Measurements from ENCODE around the gene C4orf46.
"Not testable (repeated sequence)": the region's sequence is repeated elsewhere in the genome, so short reads cannot be mapped to it uniquely, and the experiment has no call there.

The C4orf46 gene

GRCh38 chr4:158671665-158671914 lies at the start of gene C4orf46:
TSS of gene C4orf46 (minus strand) at chr4:158671887. CDS start at chr4:158671801, 86 bp downstream.
- peak within 1 kb of the TSS; percentile 92 for H3K27ac ChIP-seq (ENCODE audit: low read depth, low read length)

GRCh38 chr4:158715802-158716201 lies 44.1 kb upstream of the C4orf46 start:
- H3K9me3 ChIP-seq (ENCODE audit: control insufficient read depth, insufficient read depth, low read length): no peaks in the 10 kb centered on the region
- H3K27ac ChIP-seq (ENCODE audit: low read depth, low read length): no peak overlapping the region
- no peaks in the 10 kb centered on the region for H3K4me1 ChIP-seq (ENCODE audit: control insufficient read depth, insufficient read depth, low read length)
- peaks cover 94% of the 10 kb centered on the region for H3K36me3 ChIP-seq (ENCODE audit: control insufficient read depth, insufficient read depth, low read length)
- H3K27me3 ChIP-seq (ENCODE audit: control insufficient read depth, insufficient read depth, low read length): no peaks in the 10 kb centered on the region
- H3K9ac ChIP-seq (ENCODE audit: low read depth, low read length): no peak overlapping the region
- H3K4me3 ChIP-seq (ENCODE audit: low read depth, low read length): no peak overlapping the region

More at GRCh38 chr4:158671665-158671914, at the start of gene C4orf46:
- no peaks in the 10 kb centered on the region for H3K9me3 ChIP-seq (ENCODE audit: control insufficient read depth, insufficient read depth, low read length)
- H3K4me1 ChIP-seq (ENCODE audit: control insufficient read depth, insufficient read depth, low read length): no peaks in the 10 kb centered on the region
- H3K4me3 ChIP-seq (ENCODE audit: low read depth, low read length): peak within 1 kb of the TSS; percentile 81
- H3K9ac ChIP-seq (ENCODE audit: low read depth, low read length): peak within 1 kb of the TSS; percentile 89
- no peaks in the 10 kb centered on the region for H3K27me3 ChIP-seq (ENCODE audit: control insufficient read depth, insufficient read depth, low read length)
- peaks cover 22% of the 10 kb centered on the region for H3K36me3 ChIP-seq (ENCODE audit: control insufficient read depth, insufficient read depth, low read length)

- Histone ChIP-seq H3K4me3 (ENCODE audit: low read depth, low read length) (no peak overlapping the region), H3K36me3 (ENCODE audit: control insufficient read depth, insufficient read depth, low read length) (peaks cover 96% of the 10 kb centered on the region), H3K9ac (ENCODE audit: low read depth, low read length) (no peak overlapping the region), H3K9me3 (ENCODE audit: control insufficient read depth, insufficient read depth, low read length) (no peaks in the 10 kb centered on the region), H3K27ac (ENCODE audit: low read depth, low read length) (no peak overlapping the region), H3K4me1 (ENCODE audit: control insufficient read depth, insufficient read depth, low read length) (no peaks in the 10 kb centered on the region), H3K27me3 (ENCODE audit: control insufficient read depth, insufficient read depth, low read length) (no peaks in the 10 kb centered on the region)
Measured at GRCh38 chr4:158714937-158715336, 43.2 kb upstream of the C4orf46 start.

GRCh38 chr4:158712622-158713021 lies 40.9 kb upstream of the C4orf46 start:
- H3K27ac ChIP-seq (ENCODE audit: low read depth, low read length); H3K9ac ChIP-seq (ENCODE audit: low read depth, low read length); H3K27me3 ChIP-seq (ENCODE audit: control insufficient read depth, insufficient read depth, low read length); H3K4me3 ChIP-seq (ENCODE audit: low read depth, low read length); H3K4me1 ChIP-seq (ENCODE audit: control insufficient read depth, insufficient read depth, low read length); H3K9me3 ChIP-seq (ENCODE audit: control insufficient read depth, insufficient read depth, low read length): not testable (repeated sequence)
- peaks cover 95% of the 10 kb centered on the region for H3K36me3 ChIP-seq (ENCODE audit: control insufficient read depth, insufficient read depth, low read length)

- Histone ChIP-seq H3K4me1 (ENCODE audit: control insufficient read depth, insufficient read depth, low read length) (no peaks in the 10 kb centered on the region), H3K9ac (ENCODE audit: low read depth, low read length) (no peak overlapping the region), H3K36me3 (ENCODE audit: control insufficient read depth, insufficient read depth, low read length) (peaks cover 92% of the 10 kb centered on the region), H3K27ac (ENCODE audit: low read depth, low read length) (no peak overlapping the region), H3K9me3 (ENCODE audit: control insufficient read depth, insufficient read depth, low read length) (no peaks in the 10 kb centered on the region), H3K4me3 (ENCODE audit: low read depth, low read length) (no peak overlapping the region), H3K27me3 (ENCODE audit: control insufficient read depth, insufficient read depth, low read length) (no peaks in the 10 kb centered on the region)
Measured at GRCh38 chr4:158710814-158711213, 39.1 kb upstream of the C4orf46 start.

- no peak overlapping the region for H3K27ac ChIP-seq (ENCODE audit: low read depth, low read length)
- no peaks in the 10 kb centered on the region for H3K9me3 ChIP-seq (ENCODE audit: control insufficient read depth, insufficient read depth, low read length)
- H3K9ac ChIP-seq (ENCODE audit: low read depth, low read length): no peak overlapping the region
- H3K27me3 ChIP-seq (ENCODE audit: control insufficient read depth, insufficient read depth, low read length): no peaks in the 10 kb centered on the region
- no peak overlapping the region for H3K4me3 ChIP-seq (ENCODE audit: low read depth, low read length)
- H3K4me1 ChIP-seq (ENCODE audit: control insufficient read depth, insufficient read depth, low read length): no peaks in the 10 kb centered on the region
- H3K36me3 ChIP-seq (ENCODE audit: control insufficient read depth, insufficient read depth, low read length): peaks cover 37% of the 10 kb centered on the region
Measured at GRCh38 chr4:158704274-158704673, 32.6 kb upstream of the C4orf46 start.

GRCh38 chr4:158688813-158689212 lies 17.1 kb upstream of the C4orf46 start:
- Histone ChIP-seq H3K27me3 (ENCODE audit: control insufficient read depth, insufficient read depth, low read length) (no peaks in the 10 kb centered on the region), H3K27ac (ENCODE audit: low read depth, low read length) (peak overlapping the region; percentile 28), H3K9me3 (ENCODE audit: control insufficient read depth, insufficient read depth, low read length) (no peaks in the 10 kb centered on the region), H3K4me1 (ENCODE audit: control insufficient read depth, insufficient read depth, low read length) (peaks cover 8% of the 10 kb centered on the region; the same call in 1 of the 2 replicates), H3K9ac (ENCODE audit: low read depth, low read length) (no peak overlapping the region), H3K36me3 (ENCODE audit: control insufficient read depth, insufficient read depth, low read length) (no peaks in the 10 kb centered on the region), H3K4me3 (ENCODE audit: low read depth, low read length) (no peak overlapping the region)

GRCh38 chr4:158682066-158682465 lies 10.4 kb upstream of the C4orf46 start:
- H3K27me3 ChIP-seq (ENCODE audit: control insufficient read depth, insufficient read depth, low read length): no peaks in the 10 kb centered on the region
- no peak overlapping the region for H3K9ac ChIP-seq (ENCODE audit: low read depth, low read length)
- no peaks in the 10 kb centered on the region for H3K9me3 ChIP-seq (ENCODE audit: control insufficient read depth, insufficient read depth, low read length)
- H3K4me3 ChIP-seq (ENCODE audit: low read depth, low read length): no peak overlapping the region
- peaks cover 4% of the 10 kb centered on the region; the same call in 1 of the 2 replicates for H3K36me3 ChIP-seq (ENCODE audit: control insufficient read depth, insufficient read depth, low read length)
- peaks cover 4% of the 10 kb centered on the region; the same call in 1 of the 2 replicates for H3K4me1 ChIP-seq (ENCODE audit: control insufficient read depth, insufficient read depth, low read length)
- H3K27ac ChIP-seq (ENCODE audit: low read depth, low read length): no peak overlapping the region

GRCh38 chr4:158681629-158682028 lies 9.9 kb upstream of the C4orf46 start:
- no peak overlapping the region for H3K9ac ChIP-seq (ENCODE audit: low read depth, low read length)
- peaks cover 4% of the 10 kb centered on the region; the same call in 1 of the 2 replicates for H3K4me1 ChIP-seq (ENCODE audit: control insufficient read depth, insufficient read depth, low read length)
- no peak overlapping the region for H3K4me3 ChIP-seq (ENCODE audit: low read depth, low read length)
- no peaks in the 10 kb centered on the region for H3K27me3 ChIP-seq (ENCODE audit: control insufficient read depth, insufficient read depth, low read length)
- no peak overlapping the region for H3K27ac ChIP-seq (ENCODE audit: low read depth, low read length)
- no peaks in the 10 kb centered on the region for H3K9me3 ChIP-seq (ENCODE audit: control insufficient read depth, insufficient read depth, low read length)
- H3K36me3 ChIP-seq (ENCODE audit: control insufficient read depth, insufficient read depth, low read length): peaks cover 4% of the 10 kb centered on the region; the same call in 1 of the 2 replicates

GRCh38 chr4:158678767-158679166 lies 7.1 kb upstream of the C4orf46 start:
- Histone ChIP-seq H3K4me1 (ENCODE audit: control insufficient read depth, insufficient read depth, low read length) (peaks cover 4% of the 10 kb centered on the region; the same call in 1 of the 2 replicates), H3K27me3 (ENCODE audit: control insufficient read depth, insufficient read depth, low read length) (no peaks in the 10 kb centered on the region), H3K9me3 (ENCODE audit: control insufficient read depth, insufficient read depth, low read length) (no peaks in the 10 kb centered on the region), H3K9ac (ENCODE audit: low read depth, low read length) (no peak overlapping the region), H3K27ac (ENCODE audit: low read depth, low read length) (no peak overlapping the region), H3K36me3 (ENCODE audit: control insufficient read depth, insufficient read depth, low read length) (peaks cover 4% of the 10 kb centered on the region; the same call in 1 of the 2 replicates), H3K4me3 (ENCODE audit: low read depth, low read length) (no peak overlapping the region)

GRCh38 chr4:158676076-158676475 lies 4.4 kb upstream of the C4orf46 start:
- Histone ChIP-seq H3K36me3 (ENCODE audit: control insufficient read depth, insufficient read depth, low read length) (no peaks in the 10 kb centered on the region), H3K4me3 (ENCODE audit: low read depth, low read length) (no peak overlapping the region), H3K4me1 (ENCODE audit: control insufficient read depth, insufficient read depth, low read length) (peaks cover 4% of the 10 kb centered on the region; the same call in 1 of the 2 replicates), H3K9ac (ENCODE audit: low read depth, low read length) (no peak overlapping the region), H3K9me3 (ENCODE audit: control insufficient read depth, insufficient read depth, low read length) (no peaks in the 10 kb centered on the region), H3K27me3 (ENCODE audit: control insufficient read depth, insufficient read depth, low read length) (no peaks in the 10 kb centered on the region), H3K27ac (ENCODE audit: low read depth, low read length) (no peak overlapping the region)

- Histone ChIP-seq H3K27ac (ENCODE audit: low read depth, low read length) (no peak overlapping the region), H3K9ac (ENCODE audit: low read depth, low read length) (no peak overlapping the region), H3K36me3 (ENCODE audit: control insufficient read depth, insufficient read depth, low read length) (peaks cover 9% of the 10 kb centered on the region), H3K4me1 (ENCODE audit: control insufficient read depth, insufficient read depth, low read length) (no peaks in the 10 kb centered on the region), H3K9me3 (ENCODE audit: control insufficient read depth, insufficient read depth, low read length) (no peaks in the 10 kb centered on the region), H3K4me3 (ENCODE audit: low read depth, low read length) (no peak overlapping the region), H3K27me3 (ENCODE audit: control insufficient read depth, insufficient read depth, low read length) (no peaks in the 10 kb centered on the region)
Measured at GRCh38 chr4:158673633-158674032, 1.9 kb upstream of the C4orf46 start.
